Adrenal gland (tissue), 12 donors: ENCODE measurements around the gene CBFA2T3. TPM values are rescaled to one million over a fixed set of nuclear protein-coding genes. Genes with fewer than 3 reads are reported as not detected.

ENCODE experiments used
- DNase-seq, 7 donors: peaks; one replicate each; pipeline ENCODE4 v3.0.0-alpha.2; 2019 to 2020
- H3K27ac ChIP-seq, 5 donors: fragments of 200-600 bp; sonication (generic) in 4 of 5; 1 replicate in 3 of 5; 2 replicates in 2 of 5; pipeline versions ENCODE4 v1.5.1 to v1.8.0; 2016 to 2020; ENCODE audit warnings: mild to moderate bottlenecking in 1 of 5
- H3K27me3 ChIP-seq: fragments of 200-600 bp; 2 replicates; pipeline ENCODE4 v1.8.0; 2021
- H3K36me3 ChIP-seq, 2 donors: fragments of 200-600 bp; replicated peaks in 1 of 2; 1 replicate in 1 of 2; 2 replicates in 1 of 2; pipeline versions ENCODE4 v1.5.1 to v1.8.0; 2018 to 2022
- H3K4me1 ChIP-seq, 2 donors: fragments of 200-600 bp; replicated peaks in 1 of 2; 1 replicate in 1 of 2; 2 replicates in 1 of 2; pipeline versions ENCODE4 v1.5.1 to v1.8.0; 2018 to 2021
- H3K4me3 ChIP-seq, 4 donors: fragments of 200-600 bp; sonication (generic) in 3 of 4; one replicate each; pipeline ENCODE4 v1.5.1; 2016 to 2018
- H3K9me3 ChIP-seq, 3 donors: fragments of 200-600 bp; sonication (generic) in 1 of 3; replicated peaks in 1 of 3; 1 replicate in 2 of 3; 2 replicates in 1 of 3; pipeline versions ENCODE4 v1.5.1 to v1.8.0; 2016 to 2021
- CTCF ChIP-seq, 6 experiments: fragments of 450-650 bp in 4 of 6; fragments of 200-600 bp in 2 of 6; sonication (generic) in 1 of 6; IDR thresholded peaks; 1 replicate in 5 of 6; 2 replicates in 1 of 6; pipeline versions ENCODE4 v1.5.1 to v1.8.0; 2016 to 2021; ENCODE audit warnings: antibody characterized with exemption in 6 of 6, mild to moderate bottlenecking in 2 of 6, moderate library complexity in 1 of 6
- POLR2A ChIP-seq, 2 donors: fragments of 450-650 bp; IDR thresholded peaks; one replicate each; pipeline ENCODE4 v1.6.1; 2017; ENCODE audit warnings: antibody characterized with exemption in 2 of 2, mild to moderate bottlenecking in 2 of 2, moderate library complexity in 1 of 2
- WGBS, 4 donors: extraction: QIAGEN DNeasy Blood & Tissue Kit in 2 of 4; methylation state at CpG; one replicate each; pipeline versions ENCODE4 v1.1.5 to v1.1.7; 2013 to 2017; 5-methylcytosine and 5-hydroxymethylcytosine counted together
- intact Hi-C, 2 donors: fragments of 100-400 bp; cut with DNase I; formaldehyde crosslinking; loops; one replicate each; pipeline versions ENCODE4 v1.14.1 to v1.15.0; 2022 to 2023
- polyA plus RNA-seq, 3 donors: library from polyadenylated mRNA; stranded (reverse); fragments of 200-250 nt in 2 of 3; fragments of 350-450 nt in 1 of 3; fragmentation: Illumina TruSeq in 1 of 3; extraction: RNeasy Lipid Tissue Mini Kit (QIAGEN cat#74804) in 1 of 3; gene quantifications; one replicate each; pipeline ENCODE4 v1.2.3, GENCODE V29; 2013 to 2014
- total RNA-seq, 9 donors: library from RNA; depleted of rRNA in 4 of 9; stranded (reverse); fragments of >200 nt in 4 of 9; fragments of 120-200 nt in 1 of 9; fragmentation: NEBNext Ultra II Directional in 1 of 9; extraction: Animal tissue kit (Norgen Biotek cat#: 25700) in 1 of 9; gene quantifications; one replicate each; pipeline versions ENCODE4 v1.1.0 to v1.2.4, GENCODE V29; 2013 to 2023
- donor health status: healthy with polysubstance abuse.
- donor health status: Bipolar disorder and iron deficiency.
- donor health status: DM: yes; HTN: yes; CAD: no.
- donor health status: DM: no; HTN: no; CAD: no.
- donor health status: DM: no; HTN: no; CAD: no.
- donor health status: DM: yes; HTN: yes; CAD: no.

Gene CBFA2T3
- total and polyA plus RNA-seq, 12 donors = 0.30 to 16.9 (median 2.2) TPM

- Histone ChIP-seq H3K4me1 (peaks cover 5 to 20% of the 10 kb centered on the region in 2 donors), H3K36me3 (peaks cover 0 to 26% of the 10 kb centered on the region in 2 donors), H3K4me3 (no peak overlapping the region), H3K27ac (no peak overlapping the region), H3K27me3 (no peaks in the 10 kb centered on the region), H3K9me3 (no peaks in the 10 kb centered on the region)
- WGBS, 4 donors = 69 to 83% (median 80%) methylated on average over 7 to 14 of the region's 14 CpGs
- no peak for TF ChIP-seq POLR2A (IDR thresholded peaks at IDR 0.05)
- no peak for TF ChIP-seq CTCF (IDR thresholded peaks at IDR 0.05)
- no peak for DNase-seq
- intact Hi-C loops = no loop called here
Measured at GRCh38 chr16:88865310-88865709, 111.7 kb downstream of the CBFA2T3 start.

- Histone ChIP-seq H3K27ac (no peak overlapping the region), H3K9me3 (no peaks in the 10 kb centered on the region), H3K4me1 (peaks cover 5 to 24% of the 10 kb centered on the region in 2 donors), H3K36me3 (peaks cover 0 to 34% of the 10 kb centered on the region in 2 donors), H3K4me3 (no peak overlapping the region), H3K27me3 (no peaks in the 10 kb centered on the region)
- TF ChIP-seq POLR2A (IDR thresholded peaks at IDR 0.05) (no peak), CTCF (IDR thresholded peaks at IDR 0.05) (no peak)
- DNase-seq = no peak
- intact Hi-C loops = no loop called here
- WGBS, 4 donors = 69 to 100% (median 80%) methylated on average over 1 to 18 of the region's 18 CpGs
Measured at GRCh38 chr16:88864521-88864920, 112.5 kb downstream of the CBFA2T3 start.

GRCh38 chr16:88864099-88864498, 112.9 kb downstream of the CBFA2T3 start:
- Histone ChIP-seq H3K9me3 (no peaks in the 10 kb centered on the region), H3K4me3 (no peak overlapping the region), H3K36me3 (peaks cover 0 to 38% of the 10 kb centered on the region in 2 donors), H3K27ac (no peak overlapping the region), H3K27me3 (no peaks in the 10 kb centered on the region), H3K4me1 (peaks cover 5 to 28% of the 10 kb centered on the region in 2 donors)
- 75 to 100% (median 84%) methylated on average over 1 to 15 of the region's 15 CpGs for WGBS, 4 donors
- intact Hi-C loops = no loop called here
- DNase-seq = no peak
- TF ChIP-seq POLR2A (IDR thresholded peaks at IDR 0.05) = no peak
- TF ChIP-seq CTCF (IDR thresholded peaks at IDR 0.05) = no peak

GRCh38 chr16:88863426-88863825, 113.6 kb downstream of the CBFA2T3 start:
- H3K9me3 ChIP-seq = no peaks in the 10 kb centered on the region
- H3K36me3 ChIP-seq = peaks cover 0 to 45% of the 10 kb centered on the region in 2 donors
- no peak for DNase-seq
- no peak for TF ChIP-seq POLR2A (IDR thresholded peaks at IDR 0.05)
- TF ChIP-seq CTCF (IDR thresholded peaks at IDR 0.05) = no peak
- intact Hi-C loops = no loop called here
- H3K4me1 ChIP-seq = peaks cover 5 to 35% of the 10 kb centered on the region in 2 donors
- no peak overlapping the region for H3K4me3 ChIP-seq
- 66 to 74% (median 70%) methylated on average over 12 to 13 of the region's 13 CpGs for WGBS, 4 donors
- H3K27ac ChIP-seq = no peak overlapping the region
- H3K27me3 ChIP-seq = no peaks in the 10 kb centered on the region
